ENCODE results near the gene DGKQ.

DNA sequence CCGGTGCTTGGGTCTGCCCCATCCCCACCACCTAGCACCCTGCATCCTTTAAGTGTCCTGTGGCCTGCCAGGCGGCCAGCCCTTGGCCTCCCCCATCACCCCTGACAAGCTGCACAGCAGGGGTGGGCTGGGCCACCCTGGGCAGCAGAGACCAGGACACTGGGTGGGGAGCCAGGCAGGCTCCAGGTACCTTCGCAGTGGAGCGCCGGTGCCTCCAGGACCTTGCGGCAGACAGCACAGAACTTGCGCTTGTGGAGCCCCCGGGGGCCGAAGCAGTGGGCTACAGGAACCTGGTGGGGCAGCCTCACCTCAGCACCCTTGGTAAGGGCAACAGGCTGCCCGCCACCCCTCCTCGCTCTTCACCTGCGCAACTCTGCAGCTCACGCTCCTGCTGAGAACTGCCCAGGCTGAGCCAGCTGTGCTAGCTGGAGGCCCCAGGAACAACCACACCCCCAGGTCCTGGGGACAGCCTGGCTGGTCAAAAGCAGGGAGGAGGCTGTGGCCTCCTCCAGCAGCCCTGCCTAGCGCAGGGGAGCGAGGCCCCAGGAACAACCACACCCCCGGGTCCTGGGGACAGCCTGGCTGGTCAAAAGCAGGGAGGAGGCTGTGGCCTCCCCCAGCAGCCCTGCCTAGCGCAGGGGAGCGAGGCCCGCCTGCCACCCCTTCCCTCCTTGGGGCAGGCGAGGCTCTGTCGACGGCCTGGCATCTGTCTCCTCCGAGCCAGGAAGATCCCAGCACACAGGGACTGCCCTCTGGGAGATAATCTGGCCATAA, 4.6 kb downstream of the DGKQ start:
- TF ChIP-seq CTCF (IDR thresholded peaks at IDR 0.05; ENCODE audit: insufficient read depth, low read length) (no peak), POLR2AphosphoS5 (IDR thresholded peaks at IDR 0.05; ENCODE audit: low read depth) (no peak), REST (IDR thresholded peaks at IDR 0.05; ENCODE audit: insufficient replicate concordance, low read depth) (no peak)

All from HL-60 (cell line).